CD4-positive, alpha-beta T cell treated with Interleukin-10 for 1 hour (primary cell): ENCODE measurements around the gene CCDC192.
"Not testable (repeated sequence)": the region's sequence is repeated elsewhere in the genome, so short reads cannot be mapped to it uniquely, and the experiment has no call there.

ENCODE experiments used
- DNase-seq: peaks from one replicate; pipeline ENCODE4 v3.0.0-alpha.2; 2020

The CCDC192 gene, protein sequence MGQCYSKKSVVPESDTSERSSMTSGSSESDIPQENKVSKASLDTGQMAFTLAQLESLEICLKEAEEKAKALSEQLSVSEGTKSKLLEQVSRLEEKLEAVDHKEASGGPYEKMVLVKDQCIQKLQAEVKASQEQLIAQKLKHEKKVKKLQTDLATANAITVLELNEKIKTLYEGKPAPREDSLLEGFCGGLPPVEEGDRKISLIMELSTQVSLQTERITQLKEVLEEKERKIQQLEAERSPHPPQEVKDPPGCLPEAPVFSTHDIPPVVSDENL

DNA sequence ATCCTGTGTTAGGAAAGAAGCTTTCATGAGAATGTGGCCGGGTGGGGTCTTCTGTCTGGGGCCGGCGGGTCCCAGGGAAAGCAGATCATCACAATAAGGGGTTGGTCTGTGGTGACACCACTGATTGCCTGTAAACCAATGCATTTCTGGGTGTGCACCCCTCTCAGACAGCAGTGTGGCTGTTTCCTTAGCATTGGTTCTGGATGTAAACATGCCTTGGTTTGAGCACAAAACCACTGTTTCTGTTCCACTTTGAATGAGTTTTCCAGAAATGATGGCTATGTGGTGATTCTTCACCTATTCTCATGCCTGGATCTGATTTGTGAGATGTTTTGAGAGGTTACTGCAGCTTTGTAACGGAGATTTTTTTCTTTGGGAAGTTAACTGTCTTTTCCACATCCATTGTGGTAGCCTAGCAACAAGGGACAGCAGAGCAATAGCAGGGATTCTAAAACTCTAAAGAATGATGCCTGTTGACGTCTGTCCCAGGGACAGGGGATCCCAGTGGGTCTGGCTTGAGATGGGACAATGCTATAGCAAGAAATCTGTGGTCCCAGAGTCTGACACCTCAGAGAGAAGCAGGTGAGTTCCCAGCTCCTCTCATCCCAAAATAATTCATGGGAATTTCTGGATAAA lies at the start of gene CCDC192:
Gene CCDC192 (plus strand): TSS at position 466 of the 636 bp plus-strand sequence. CDS start 55 bp downstream, at position 521.
- no peak for DNase-seq

DNA sequence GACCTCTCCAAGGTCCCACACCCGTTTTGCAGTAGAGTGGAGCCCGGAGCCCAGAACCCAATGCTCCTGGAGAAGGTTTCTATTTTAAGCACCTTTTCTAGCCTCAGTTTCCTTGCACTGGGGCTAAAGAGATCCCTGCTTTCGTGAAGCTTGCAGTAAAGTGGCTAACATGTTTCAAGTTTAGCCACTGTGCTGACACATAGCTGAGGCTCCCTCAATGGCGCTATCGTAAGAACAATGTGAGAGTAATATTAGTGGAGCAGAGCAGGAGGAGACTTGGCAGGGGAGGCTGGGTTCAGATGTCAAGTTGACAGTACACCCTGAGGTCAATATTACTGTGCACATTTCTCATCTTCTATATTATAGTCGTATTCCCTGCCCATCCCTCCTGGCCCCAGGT lies 46.4 kb upstream of the CCDC192 start:
- no peak for DNase-seq

DNA sequence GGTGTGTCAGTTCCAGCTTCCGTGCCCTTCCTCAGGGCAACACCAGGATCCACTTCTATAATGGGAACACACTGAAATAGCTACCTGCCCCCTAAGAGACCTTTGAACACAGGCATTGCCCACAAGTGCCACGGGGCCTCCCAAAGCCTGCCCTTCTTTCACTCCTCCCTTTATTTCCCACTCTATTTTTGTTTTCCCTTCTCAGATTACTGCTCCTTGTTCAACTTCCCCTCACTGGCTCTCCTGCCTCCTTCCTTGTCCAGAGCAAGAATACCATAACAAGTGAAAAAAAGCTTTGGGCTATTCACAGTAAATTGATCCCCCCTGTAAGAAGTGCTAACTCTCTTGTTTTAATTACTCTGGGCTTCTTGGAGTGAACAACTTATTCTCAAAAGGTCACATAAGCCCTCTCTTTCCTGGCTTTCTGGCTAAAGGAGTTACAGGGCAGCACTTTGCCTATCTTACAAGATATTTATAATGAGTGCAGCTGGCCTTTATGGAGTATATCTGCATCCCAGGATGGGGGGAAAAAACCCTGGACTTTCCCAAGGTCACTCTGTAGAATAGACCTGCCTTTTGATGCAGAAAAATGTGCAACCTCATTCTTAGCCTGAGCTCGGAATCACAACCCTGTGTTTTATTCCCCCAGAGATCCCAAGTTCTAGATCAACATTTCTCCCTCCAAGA lies 43.0 kb upstream of the CCDC192 start:
- no peak for DNase-seq

DNA sequence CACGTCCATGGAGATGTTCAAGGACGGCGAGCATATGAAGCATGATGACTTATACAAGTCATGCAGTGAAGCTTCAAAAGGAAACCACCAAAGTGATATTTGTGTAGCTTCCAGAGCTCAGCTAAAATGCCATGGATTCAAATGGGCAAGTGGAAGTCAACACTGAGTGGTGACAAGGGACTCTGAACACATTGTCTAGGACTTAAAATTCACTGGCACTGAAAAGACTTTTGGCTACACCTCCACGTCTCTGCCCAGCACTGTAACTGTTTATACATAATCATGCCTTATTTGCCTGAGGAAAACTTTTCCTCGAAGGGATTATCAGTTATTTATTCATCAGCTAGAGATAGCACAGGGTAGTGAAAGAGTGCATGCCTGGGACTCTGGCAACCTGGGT lies 39.1 kb upstream of the CCDC192 start:
- no peak for DNase-seq

DNA sequence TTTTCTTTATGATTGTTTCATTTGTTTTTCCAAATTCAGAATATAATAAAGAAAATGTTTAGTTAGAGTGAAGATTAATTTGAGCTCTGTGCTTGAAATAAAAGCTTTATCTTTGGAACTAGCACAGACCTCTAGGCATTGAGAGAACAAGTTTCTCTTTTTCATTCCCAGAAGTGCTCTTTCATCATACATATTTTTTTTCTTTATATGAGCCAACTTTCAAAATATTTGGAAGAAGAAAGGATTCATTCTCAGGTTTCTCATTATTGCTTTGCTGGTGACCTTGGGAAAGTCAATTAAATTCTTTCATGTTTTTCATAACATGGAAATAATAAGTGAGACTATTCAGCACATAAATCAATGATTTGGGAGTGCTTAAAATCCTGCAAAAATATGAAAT lies 37.5 kb upstream of the CCDC192 start:
- no peak for DNase-seq

DNA sequence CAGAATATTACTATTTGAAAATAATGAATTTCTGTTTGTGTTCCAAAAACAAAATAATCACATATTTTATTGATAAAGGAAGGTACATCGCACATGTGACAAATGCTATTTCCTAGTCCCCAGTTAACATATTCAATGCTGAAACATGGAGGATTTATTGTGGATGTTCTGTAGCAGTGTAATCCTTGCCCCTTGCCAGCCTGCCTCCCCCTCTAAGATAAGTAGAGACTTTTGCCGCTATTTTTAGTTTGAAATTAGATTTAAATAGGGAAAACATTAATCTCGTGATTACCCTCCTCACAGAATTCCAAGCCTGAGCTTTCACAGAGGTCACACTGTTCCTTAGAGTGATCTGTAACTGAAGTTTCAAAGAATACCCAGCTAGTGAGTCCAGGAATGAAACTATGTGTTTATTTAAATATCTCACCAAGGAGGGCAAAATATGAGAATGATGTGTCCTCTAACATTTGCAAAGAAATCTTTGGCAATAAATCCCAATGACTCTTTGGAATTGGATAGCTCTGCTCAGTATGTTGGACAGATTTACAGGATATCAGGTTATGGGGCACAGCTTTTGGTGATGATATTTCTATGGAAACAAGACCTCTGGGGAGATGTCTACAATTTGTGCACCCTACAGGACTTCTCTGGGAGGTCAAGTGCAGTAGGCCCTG lies 37.0 kb upstream of the CCDC192 start:
- DNase-seq = no peak

DNA sequence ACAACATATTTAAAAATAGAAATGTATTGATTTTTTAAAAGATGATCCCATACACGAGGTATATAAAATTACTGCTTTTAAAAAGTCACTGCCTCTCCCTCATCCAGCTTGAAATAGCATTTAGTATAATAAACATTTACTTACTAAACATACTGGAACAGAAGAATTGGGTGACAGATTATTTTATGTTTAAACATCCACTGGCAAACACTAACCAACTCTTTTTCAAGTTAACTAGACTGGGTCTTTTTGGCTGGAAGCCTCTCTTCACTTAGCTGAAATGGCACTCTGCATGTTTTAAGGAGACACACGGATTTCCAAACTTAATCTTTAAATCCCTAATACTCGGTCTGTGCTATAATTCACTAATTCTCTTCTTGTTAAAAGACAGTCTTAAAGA lies 35.3 kb upstream of the CCDC192 start:
- DNase-seq = no peak

DNA sequence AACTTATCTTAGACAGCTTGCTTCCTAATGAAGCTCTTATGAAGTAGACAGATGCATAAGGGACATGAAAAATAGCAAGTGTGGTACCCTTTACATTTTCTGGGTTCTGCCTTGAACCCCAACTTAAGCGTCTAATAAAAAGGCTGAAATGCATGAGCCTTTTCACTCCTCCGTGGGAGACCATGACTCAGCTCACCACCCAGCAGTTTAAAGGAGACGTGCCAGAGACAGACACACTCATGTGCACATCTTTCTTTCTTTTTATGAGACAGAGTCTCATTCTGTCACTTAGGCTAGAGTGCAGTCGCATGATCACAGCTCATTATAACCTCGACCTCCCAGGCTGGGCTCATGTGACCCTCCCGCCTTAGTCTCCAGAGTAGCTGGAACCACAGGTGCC lies 32.0 kb upstream of the CCDC192 start:
- DNase-seq = no peak

DNA sequence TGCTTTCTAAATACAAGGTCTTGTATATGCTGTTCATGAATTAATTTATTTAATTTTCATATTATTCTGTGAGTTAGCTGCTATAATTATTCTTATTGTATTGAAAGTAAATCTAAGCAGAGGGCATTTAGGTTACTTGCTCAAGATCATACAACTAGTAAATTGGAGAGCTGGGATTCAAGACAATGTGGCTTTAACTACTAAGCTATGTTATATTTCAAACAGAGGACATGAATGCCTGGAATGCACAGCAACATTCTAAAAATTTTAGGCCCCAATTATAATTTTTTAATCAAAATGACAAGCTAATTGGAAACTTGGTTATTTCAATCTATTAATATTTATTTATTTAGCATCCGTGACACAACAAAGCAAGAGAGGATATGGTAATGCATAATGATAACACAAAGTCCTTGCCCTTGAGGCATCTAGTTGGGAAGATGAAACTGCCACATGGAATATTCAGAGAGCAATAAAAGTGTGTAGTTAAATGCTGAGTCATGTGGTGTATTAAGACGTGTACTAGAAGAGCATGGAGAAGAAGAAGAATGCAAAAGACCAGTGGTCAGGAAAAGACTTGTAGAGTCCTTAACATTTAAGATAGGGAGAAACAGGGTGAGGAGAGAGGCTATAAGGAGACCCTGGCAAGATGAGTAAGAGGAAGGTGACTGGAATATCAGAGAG lies 29.9 kb upstream of the CCDC192 start:
- no peak for DNase-seq

DNA sequence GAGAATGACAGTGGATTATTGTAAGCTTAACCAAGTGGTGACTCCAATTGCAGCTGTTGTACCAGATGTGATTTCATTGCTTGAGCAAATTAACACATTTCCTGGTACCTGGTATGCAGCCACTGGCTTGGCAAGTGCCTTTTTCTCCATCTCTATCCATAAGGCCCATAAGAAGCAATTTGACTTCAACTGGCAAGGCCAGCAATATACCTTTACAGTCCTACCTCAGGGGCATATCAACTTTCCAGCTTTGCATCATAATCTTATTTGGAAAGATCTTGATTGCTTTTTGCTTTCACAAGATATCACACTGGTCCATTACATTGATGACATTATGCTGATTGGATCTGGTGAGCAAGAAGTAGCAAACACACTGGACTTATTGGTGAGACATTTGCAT lies 26.2 kb upstream of the CCDC192 start:
- not testable (repeated sequence) for DNase-seq

DNA sequence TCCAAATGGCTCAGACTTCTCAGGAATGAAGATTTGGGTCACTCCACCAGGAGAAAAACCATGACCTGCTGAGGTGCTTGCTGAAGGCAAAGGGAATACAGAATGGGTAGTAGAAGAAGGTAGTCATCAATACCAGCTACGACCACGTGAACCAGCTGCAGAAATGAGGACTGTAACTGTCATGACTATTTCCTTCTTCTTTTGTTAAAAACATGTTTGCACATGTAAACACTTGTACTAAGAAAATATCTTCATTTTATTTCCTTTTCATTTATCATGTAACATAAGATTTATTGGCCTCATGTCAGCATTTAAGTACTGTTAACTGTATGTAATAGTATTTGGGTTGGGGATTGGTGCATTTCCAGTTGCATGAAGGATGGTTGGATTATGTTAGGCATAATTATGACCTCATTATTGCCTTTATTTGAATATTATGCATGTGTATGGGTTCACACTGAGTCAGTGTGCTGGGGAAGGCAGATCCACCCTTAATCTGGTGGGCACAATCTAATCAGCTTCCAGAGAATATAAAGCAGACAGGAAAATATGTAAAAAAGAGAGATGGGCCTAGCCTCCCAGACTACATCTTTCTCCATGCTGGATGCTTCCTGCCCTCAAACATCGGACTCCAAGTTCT lies 23.4 kb upstream of the CCDC192 start:
- not testable (repeated sequence) for DNase-seq

DNA sequence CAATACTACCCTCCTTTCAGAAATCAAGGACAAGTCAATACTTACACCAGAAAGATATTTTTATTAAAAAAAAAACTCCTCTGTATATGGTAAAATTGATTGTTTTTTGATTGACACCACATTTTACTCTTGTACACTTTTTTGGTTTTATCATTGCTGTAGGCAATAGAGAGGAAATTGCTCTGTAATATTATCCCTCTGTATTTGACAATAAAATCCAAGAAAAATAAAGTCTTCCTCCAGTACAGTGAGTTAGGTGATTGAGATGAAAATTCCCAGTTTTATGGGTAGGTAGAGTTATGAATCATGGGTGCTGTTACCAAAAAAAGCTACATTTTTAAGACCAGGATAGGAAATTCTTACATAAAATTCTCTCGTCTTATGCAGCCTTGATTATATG lies 22.6 kb upstream of the CCDC192 start:
- DNase-seq = no peak

DNA sequence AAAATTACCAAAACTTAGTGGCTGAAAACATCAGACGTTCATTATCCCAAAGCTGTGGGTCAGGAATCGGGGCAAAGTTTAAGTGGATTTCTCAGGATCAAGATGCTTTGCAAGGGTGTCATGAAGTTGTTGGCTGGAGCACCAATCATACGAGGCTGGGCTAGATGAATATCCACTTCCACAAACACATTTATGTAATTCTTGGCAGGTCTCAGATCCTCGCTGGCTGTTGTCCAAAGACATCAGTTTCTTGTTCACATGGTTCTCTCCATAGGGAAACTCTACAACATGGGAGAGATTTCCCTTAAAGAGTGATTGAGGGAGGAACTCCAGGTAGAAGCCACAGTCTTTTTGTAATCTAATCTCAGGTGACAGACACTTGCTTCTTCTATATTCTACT lies 20.2 kb upstream of the CCDC192 start:
- DNase-seq = no peak

DNA sequence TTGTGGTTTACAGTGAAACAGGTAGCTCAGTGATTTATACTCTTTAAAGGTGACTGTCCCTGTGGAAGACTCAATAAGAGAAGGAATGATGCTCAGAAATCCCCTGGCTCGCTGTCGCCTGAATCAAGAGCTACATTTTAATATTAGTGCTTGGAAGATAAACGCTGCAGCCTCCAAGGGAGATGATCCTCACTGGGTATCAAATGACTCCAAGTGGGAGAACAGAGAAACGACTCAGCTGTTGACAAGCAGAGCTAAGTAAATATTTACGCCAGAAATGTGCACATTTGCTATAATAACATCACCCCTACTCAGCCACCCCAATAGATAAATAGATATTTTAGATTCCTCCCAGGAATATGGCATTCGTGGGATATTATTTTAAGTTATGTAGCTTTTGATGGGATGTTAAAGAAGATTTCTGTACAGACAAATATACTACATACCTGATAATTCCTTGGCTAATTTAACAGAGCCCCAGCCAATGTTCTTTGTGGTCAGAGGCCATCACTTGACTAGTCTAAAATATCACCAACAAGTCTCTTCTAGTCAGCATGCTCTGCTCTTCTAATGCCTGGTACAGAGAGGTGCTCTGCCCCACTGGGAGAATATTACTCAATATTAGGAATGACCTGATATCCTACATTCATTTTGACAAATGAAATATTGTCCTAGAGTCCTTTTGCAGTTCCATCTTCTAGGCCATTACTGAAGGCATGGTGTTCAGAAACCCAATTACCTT lies 18.3 kb upstream of the CCDC192 start:
- DNase-seq = no peak

DNA sequence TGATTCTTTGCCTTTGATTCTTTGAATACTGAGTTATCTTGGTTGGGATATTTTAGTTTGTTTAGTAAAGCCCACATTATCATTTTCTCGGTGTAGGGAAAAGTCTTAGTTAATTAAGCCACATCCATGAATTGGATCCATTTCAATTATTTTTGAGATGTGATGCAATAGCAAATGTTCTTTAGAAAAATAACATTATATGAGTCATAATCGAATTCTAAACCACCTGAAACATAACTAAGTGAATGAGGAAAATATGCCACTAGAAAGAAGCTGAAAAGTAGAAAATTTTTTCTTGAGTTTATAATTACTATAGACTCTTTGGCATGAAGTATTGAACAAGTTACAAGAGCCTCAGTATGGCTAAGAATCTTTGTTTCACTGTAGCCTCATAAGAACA lies 17.5 kb upstream of the CCDC192 start:
- no peak for DNase-seq

DNA sequence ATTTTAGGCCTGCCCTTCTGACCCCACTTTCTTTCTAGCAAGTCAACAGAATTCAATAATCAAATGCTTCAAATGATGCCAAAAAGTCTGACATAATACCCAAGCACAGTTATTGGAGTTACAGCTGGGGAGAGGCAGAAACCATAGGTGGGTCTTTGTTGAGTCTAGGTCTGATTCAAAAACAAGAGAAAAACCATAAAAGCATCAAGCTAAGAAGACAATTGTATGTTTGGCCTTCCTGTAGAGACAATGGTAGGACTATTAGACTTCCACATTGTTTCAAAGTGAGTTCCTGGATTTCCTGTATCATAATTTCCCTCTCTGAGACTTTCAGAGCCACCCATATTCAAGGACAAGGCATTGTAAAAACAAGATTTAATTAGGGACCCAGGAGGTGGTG lies 16.8 kb upstream of the CCDC192 start:
- DNase-seq = no peak

DNA sequence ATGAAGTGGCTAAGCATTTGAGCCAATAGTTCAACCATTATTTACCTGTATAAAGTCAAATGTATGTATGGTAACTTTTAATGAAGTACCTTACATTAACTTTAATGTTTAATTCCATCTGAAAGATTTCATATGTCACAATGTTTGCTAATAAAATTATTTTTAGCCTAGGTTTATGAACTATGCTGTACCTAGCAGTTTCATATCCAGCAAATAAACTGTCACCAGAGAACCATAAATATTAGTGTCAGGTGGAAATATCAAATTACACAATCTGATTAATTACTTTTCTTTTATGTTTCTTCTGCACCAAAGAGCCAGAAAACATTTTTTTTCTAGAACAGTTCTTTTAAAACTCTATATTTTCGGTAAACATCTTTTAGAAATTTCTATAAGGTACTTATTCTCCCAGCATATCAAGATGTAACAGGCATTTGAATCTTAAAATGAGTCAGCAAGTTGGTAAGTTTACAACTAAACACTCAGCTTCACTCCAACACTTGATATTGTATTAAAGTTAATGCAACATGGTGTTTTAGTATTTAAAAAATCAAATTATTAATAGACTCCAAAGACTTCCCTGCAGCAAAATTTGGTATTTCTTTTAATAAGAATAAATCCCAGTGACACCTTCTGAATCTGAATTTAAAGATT lies 8.5 kb upstream of the CCDC192 start:
- no peak for DNase-seq

DNA sequence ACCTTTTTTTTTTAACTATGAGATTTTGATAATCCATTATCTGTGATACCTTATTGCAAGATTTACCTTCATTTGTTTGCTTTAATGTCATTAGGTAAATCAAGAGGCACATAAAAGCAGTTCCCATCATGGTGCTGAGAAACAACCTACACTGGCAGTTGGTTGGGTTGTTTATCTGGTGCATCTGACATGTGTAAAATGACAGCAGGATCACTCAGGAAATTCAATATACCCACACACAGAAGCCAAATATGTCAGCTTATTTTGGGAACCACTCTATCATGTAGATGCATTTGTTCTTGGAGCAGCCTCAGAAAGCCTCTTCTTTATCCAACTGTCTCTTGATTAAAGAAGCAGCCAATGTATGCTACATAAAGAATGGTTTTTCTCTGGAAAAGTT lies 7.8 kb upstream of the CCDC192 start:
- no peak for DNase-seq

DNA sequence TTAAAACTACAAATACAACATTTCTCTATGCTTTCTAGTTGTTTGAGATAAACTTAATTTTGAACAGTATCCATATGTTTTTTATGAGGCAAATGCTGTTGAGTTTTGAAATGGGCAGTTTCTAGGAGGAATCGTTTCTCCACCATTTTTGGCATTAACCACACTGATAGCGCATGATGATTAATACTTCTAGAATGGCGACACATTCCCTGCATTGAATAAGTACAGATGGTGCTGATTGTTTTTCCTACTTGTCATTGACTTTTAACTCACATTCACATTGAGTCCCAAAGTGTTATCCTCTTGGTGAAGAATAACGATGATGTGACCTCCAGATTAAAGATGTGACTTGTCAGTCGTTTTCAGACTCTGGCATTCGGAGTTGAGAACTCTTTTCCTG lies 6.5 kb upstream of the CCDC192 start:
- DNase-seq = no peak

DNA sequence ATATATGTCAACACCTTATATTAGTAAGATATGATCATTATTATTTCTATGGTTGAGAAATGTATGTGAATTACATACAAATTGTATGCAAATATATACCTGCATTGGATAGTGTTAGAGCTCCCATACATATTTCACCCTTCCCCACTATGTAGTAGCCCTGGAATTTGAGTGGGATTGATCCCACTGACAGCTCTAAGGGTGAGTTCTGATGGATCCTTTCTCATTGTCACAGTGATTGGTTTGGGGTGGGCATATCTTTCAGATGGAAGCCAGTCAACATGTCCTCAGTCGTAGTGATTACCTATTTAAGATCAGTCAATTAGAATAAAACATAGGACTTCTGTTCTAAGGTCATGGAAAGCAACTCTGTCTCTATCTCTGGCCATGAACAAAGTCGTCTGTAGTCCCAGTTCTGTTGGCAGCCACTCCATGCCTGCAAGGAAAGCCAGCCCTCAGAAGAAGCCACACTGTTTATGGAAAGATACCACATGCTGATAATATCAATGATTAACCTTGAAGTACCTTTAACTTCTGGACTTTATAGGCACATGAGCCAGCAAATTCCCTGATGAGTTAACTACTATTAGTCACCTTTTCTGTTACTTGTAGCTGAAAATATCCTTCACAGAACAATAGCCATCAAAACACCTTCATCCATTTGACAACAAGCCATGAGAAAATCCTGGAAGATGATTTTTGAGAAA lies 5.1 kb upstream of the CCDC192 start:
- no peak for DNase-seq

DNA sequence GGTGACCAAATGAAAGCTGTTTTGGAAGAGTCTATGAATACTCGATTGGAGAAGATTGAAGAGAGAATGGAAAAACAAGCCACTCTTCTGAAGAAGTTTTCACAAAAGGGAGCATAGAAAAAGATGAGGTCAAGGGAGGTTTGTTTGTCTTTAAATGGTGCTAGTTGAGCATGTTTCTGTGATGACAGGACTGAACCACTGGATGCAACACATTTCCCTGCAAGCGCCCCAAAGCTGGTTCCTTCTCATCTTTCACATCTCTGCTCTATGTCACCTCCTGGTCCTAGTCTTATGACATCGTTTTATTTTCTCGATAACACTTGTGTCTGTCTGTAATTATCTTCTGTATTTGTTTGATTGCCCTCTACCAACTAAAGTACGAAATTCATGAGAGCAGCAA lies 3.8 kb upstream of the CCDC192 start:
- DNase-seq = no peak
